Hepatocyte (in vitro differentiated cells): ENCODE data around the gene LCN2.

Experiments
- CTCF ChIP-seq: fragments of 200-600 bp; sonication (generic); IDR thresholded peaks from 2 replicates; pipeline ENCODE4 v1.5.1; 2016; ENCODE audit warnings: antibody characterized with exemption, mild to moderate bottlenecking; ENCODE audit not compliant: poor library complexity
- EZH2 ChIP-seq: fragments of 200-600 bp; sonication (generic); IDR thresholded peaks from 2 replicates; pipeline ENCODE4 v1.6.1; 2016; ENCODE audit warnings: antibody characterized with exemption, mild to moderate bottlenecking, borderline replicate concordance

- TF ChIP-seq EZH2, result no peak
- no peak for TF ChIP-seq CTCF
Observed at GRCh38 chr9:128149001-128149701, at the start of gene LCN2.
